Right ventricle myocardium superior (tissue), 1 donor: ENCODE results near the gene SPATA18. TPM values are rescaled to one million over a fixed set of nuclear protein-coding genes. Genes with fewer than 3 reads are reported as not detected.
A peak's percentile ranks its signal among the peaks of the same experiment; 100 is the strongest.
"Not testable (repeated sequence)": the region's sequence is repeated elsewhere in the genome, so short reads cannot be mapped to it uniquely, and the experiment has no call there.

Experiments
- ATAC-seq: fragments of 200-7000 bp; cut with Tn5 transposase; one replicate; pipeline ENCODE4 v1.9.1; 2020; ENCODE audit warnings: mild to moderate bottlenecking; ENCODE audit not compliant: poor library complexity
- DNase-seq: peaks from one replicate; pipeline ENCODE4 v3.0.0-alpha.2; 2020
- intact Hi-C: fragments of 100-400 bp; cut with DNase I; formaldehyde crosslinking; loops from one replicate; pipeline ENCODE4 v1.11.2; 2022
- total RNA-seq: library from RNA; stranded (reverse); fragmentation: NEBNext Ultra II Directional; extraction: Animal tissue kit (Norgen Biotek cat#: 25700); gene quantifications from one replicate; pipeline ENCODE4 v1.2.1, GENCODE V29; 2021
- donor health status: DM: no; HTN: yes; CAD: no; lungs with severe emphysema.

SPATA18 gene
- total RNA-seq, 1 donor from 2014 or later, result 2.5 TPM

GRCh38 chr4:52096048-52096447, 44.9 kb downstream of the SPATA18 start:
- no peak for ATAC-seq
- no peak for DNase-seq
- intact Hi-C loops, result no loop called here

DNA sequence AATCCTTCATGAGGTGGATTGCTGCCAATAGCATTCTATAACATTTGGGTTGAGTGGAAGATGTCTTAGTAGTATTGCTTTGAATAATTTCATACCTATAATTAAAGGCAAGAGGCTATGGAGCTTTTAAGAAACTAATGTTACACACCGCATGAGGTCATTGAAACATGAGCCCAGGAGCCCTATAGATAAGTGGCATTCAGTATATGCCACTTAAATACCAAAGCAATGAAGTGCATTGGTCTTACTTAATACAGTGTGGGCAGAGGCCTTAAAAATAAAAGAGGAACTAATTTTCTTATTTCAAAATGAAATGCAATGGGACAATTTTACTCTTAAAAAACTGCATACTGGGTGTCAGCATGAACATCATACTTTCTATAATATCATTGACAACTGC, 47.5 kb downstream of the SPATA18 start:
- ATAC-seq (no peak), DNase-seq (no peak)
- intact Hi-C loops, result no loop called here

DNA sequence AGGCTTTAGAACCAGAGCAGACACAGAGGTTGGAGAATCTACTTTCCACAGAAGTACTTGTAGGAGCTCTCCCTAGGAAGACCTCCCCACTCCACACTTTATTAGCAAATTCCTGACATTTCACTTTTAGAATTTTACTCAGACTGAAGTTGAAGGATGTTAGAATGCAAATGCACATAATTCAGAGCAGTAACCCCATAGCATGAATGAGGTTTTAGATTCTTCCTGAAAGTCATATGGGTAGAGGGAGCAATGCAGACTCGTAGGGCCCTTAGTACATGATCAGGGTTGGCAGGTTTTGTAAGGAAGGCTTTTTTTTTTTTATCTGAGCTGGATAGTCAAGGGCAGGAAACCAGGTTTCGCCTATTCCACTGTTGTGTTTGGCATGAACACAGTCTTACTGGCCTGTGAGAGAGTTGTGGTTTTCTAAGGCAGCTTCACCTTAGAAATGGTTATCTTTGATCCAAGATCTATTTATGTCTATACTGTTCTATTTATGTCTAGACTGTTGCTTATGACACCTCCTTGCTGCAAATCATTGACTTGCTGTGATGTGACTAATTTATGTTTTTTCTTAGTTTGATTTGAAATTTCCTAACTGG, 48.9 kb downstream of the SPATA18 start:
- ATAC-seq, result no peak
- intact Hi-C loops, result no loop called here
- no peak for DNase-seq

DNA sequence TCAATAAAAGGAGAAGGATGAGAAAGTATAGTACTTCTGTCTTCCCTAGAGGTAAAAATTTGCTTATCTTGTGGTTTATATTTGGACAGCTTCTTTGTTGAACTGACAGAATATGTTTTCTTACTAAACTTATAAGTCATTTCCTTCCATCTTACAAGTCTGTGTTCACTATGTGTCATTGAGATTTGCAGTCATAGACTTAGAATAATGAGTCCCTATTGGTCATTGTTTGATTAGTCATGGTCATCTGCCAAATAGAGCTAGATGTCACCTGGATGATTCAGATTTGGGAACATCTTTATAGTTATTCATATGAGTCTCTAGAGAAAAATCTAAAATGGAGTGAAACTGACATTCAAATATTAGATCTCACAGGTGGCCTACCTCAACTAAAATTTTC, 51.5 kb downstream of the SPATA18 start:
- ATAC-seq (no peak), DNase-seq (no peak)
- intact Hi-C loops, result no loop called here

GRCh38 chr4:52103319-52103718, 52.2 kb downstream of the SPATA18 start:
- ATAC-seq (no peak), DNase-seq (no peak)
- intact Hi-C loops, result no loop called here

GRCh38 chr4:52105276-52105675, 54.2 kb downstream of the SPATA18 start:
- no peak for ATAC-seq
- intact Hi-C loops, result no loop called here
- DNase-seq, result no peak

DNA sequence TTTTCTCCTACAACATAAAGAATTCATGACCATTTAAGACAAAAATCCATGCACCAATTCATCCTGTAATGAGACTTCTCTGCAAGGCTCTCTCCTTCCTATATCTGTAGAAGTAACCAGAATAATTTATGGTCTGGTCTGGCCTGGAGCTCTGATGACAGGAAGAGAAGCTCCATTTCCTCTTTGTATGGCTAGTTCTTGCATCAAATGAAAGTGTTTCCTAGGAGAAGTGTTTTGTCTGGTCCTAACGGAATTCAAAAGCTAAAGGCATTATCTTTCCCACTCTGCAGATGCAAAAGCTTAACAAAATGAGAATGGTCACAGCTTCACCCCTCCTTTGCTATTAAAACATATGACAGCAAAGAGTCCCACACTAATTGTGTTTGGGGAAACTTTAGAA, 55.1 kb downstream of the SPATA18 start:
- no peak for DNase-seq
- ATAC-seq, result no peak
- intact Hi-C loops, result no loop called here

DNA sequence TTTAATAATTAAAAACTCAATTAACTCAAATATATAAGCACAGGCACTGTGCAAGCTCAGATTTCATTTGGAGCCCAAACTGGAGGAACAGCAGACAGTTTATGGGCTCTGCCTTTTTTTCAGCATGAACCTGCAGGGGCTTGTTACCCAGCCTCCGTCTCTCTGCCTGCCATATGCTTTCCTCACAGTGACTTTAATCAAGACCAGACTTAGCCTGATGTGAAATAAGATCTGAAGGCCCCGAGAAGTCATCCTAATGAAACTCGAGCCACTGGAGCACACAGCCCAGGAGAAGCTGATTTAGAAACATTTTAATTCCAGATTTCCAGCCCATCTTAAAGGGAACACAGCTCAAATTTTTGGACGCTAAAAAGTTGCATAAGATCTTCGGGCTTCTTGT, 55.6 kb downstream of the SPATA18 start:
- intact Hi-C loops, result no loop called here
- ATAC-seq (no peak), DNase-seq (no peak)

- ATAC-seq, result no peak
- DNase-seq, result no peak
- intact Hi-C loops, result no loop called here
These were observed 56.2 kb downstream of the SPATA18 start for GRCh38 chr4:52107336-52107735.

GRCh38 chr4:52107745-52108144, 56.6 kb downstream of the SPATA18 start:
- ATAC-seq, result no peak
- no peak for DNase-seq
- intact Hi-C loops, result no loop called here

DNA sequence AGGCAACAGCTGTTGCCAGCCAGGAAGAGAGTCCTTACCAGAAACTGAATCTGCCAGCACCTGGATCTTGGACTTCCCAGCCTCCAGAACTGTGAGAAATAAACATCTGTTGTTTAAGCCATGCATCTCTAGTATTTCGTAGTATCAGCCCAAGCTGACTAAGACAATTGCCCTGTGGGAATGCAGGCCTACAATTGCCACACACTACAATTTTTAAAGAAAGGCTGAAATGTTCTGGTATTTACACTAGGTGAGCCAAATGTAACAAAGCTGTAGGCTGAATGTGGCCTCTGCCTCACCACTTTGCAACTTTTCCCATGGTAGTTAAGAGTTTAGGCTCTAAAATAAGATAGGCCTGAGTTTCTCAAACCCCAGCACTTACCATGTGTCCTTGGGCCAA, 59.1 kb downstream of the SPATA18 start:
- ATAC-seq (no peak), DNase-seq (no peak)
- intact Hi-C loops, result no loop called here

DNA sequence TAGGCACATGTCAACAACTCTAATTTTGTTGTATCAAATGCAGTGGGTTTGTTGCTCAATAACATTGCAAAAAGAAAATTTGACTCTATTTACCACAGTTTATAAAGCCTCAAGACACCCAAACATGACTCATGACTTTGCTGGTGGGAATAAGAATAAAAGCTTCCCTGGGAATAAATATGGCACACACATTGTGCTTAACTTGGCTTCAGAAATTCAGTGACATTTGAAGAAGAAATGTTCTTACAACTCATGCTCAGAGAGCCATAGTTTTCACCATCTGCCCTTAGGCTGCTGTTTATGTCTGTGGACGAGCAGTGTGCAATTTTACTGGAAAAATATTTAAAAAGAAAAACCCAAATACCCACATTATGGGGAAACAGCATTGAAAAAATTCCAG, 60.9 kb downstream of the SPATA18 start:
- ATAC-seq (peak; percentile 31), DNase-seq (no peak)
- intact Hi-C loops, result no loop called here

- DNase-seq, result no peak
- ATAC-seq, result no peak
- intact Hi-C loops, result no loop called here
These were observed 61.3 kb downstream of the SPATA18 start for GRCh38 chr4:52112411-52112810.

DNA sequence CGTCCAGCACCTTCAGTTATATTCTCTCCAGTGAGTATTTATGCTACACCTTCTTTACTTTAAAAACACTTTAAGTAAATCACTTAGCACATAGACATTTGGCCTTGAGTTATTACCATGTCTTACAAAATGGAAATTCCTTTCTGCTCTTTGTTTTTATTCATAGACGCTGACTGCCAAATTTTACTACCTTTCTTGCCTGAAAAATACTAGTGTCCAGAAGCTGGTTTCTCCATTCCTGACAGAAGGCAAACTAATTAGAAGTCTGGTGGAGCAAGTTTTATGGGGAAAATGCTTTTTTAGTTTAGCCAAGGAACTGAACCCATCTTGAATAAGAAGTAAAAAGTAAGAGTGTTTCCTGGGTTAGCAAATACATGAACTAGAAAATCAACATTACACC, 65.5 kb downstream of the SPATA18 start:
- intact Hi-C loops, result no loop called here
- ATAC-seq, result no peak

DNA sequence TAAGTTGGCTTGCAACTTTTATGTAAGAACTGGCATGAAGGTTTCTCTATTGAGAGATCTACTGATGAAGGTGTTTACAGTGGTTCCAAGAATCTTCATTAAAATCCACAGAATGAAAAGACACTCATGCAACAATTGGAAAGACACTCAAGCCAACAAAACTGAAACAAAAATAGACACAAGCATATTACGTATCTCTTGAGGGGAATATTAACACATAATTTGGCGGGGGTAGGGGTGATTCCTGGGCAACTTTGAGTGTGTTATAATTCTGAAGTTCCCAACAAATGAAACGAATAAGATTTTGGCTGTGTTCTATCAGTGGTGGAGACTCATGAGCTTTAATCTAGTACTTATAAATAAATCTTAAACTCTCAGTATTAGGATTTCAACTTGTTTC, 75.1 kb downstream of the SPATA18 start:
- DNase-seq (no peak), ATAC-seq (no peak)
- intact Hi-C loops, result no loop called here

More for the DNA sequence above, 65.5 kb downstream of the SPATA18 start:
- DNase-seq, result no peak

- ATAC-seq (no peak), DNase-seq (no peak)
- intact Hi-C loops, result no loop called here
These were observed 75.9 kb downstream of the SPATA18 start for GRCh38 chr4:52126966-52127365.

- ATAC-seq, result no peak
- intact Hi-C loops, result no loop called here
These were observed 84.1 kb downstream of the SPATA18 start for GRCh38 chr4:52135171-52135570.

GRCh38 chr4:52137152-52137551, 86.0 kb downstream of the SPATA18 start:
- DNase-seq, intact Hi-C loops, ATAC-seq: not testable (repeated sequence)

More at GRCh38 chr4:52135171-52135570, 84.1 kb downstream of the SPATA18 start:
- no peak for DNase-seq

DNA sequence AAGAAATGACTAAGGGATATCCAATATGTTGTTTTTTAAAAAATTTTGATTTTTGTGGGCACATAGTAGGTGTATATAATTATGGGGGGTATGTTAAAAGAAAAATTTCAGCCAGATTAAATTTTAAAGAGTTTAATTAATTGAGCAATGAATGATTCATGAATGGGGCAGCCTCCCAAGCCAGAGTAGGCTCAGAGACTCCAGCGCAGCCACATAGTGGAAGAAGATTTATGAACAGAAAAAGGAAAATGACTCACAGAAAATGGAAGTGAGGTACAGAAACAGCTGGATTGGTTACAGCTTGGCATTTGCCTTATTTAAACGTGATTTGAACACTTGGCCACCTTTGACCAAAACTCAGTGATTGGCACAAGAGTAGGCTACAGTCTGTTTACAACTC, 91.7 kb downstream of the SPATA18 start:
- ATAC-seq (no peak), DNase-seq (no peak)
- intact Hi-C loops, result no loop called here

DNA sequence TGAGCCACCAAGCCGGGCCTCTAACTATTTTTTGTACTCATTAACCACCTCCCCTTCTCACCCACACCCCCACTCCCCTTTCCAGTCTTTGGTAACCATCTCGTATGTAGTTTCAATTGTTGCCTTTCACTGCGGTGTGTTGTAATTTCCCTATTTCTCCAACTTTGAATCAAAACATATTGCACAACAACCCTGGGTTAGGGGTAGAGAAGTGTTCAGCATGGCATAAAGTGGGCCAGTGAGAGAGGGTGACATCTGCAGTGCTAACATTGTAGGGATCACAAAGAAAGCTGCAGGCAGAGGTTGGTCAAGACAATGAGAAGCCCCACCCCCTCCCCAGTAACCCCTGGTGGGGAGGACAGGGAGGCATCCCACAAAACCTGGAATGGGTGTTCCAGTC, 92.7 kb downstream of the SPATA18 start:
- intact Hi-C loops, result no loop called here
- DNase-seq, result no peak
- no peak for ATAC-seq

GRCh38 chr4:52144372-52144771, 93.3 kb downstream of the SPATA18 start:
- DNase-seq, result no peak
- intact Hi-C loops, result no loop called here
- ATAC-seq, result no peak
